Measurements from ENCODE around the gene FGF12.

- no peak for TF ChIP-seq CTCF (IDR thresholded peaks at IDR 0.05)
- no peak for TF ChIP-seq EP300 (IDR thresholded peaks at IDR 0.05; ENCODE audit: low read depth)
- no peak for TF ChIP-seq POLR2A (IDR thresholded peaks at IDR 0.05)
- TF ChIP-seq POLR2AphosphoS5 (IDR thresholded peaks at IDR 0.05) = no peak
Observed at GRCh38 chr3:192171213-192171612, 556.1 kb downstream of the FGF12 start.
